ENCODE data around the gene NAPSA. TPM values are rescaled to one million over a fixed set of nuclear protein-coding genes. Genes with fewer than 3 reads are reported as not detected.

The NAPSA gene
- total and polyA plus RNA-seq, 9 of the 15 experiments (the other 6 are each of a cell fraction or from before 2014, with no cell fraction given) = 0.25 to 1.9 (median 0.69) TPM

DNA sequence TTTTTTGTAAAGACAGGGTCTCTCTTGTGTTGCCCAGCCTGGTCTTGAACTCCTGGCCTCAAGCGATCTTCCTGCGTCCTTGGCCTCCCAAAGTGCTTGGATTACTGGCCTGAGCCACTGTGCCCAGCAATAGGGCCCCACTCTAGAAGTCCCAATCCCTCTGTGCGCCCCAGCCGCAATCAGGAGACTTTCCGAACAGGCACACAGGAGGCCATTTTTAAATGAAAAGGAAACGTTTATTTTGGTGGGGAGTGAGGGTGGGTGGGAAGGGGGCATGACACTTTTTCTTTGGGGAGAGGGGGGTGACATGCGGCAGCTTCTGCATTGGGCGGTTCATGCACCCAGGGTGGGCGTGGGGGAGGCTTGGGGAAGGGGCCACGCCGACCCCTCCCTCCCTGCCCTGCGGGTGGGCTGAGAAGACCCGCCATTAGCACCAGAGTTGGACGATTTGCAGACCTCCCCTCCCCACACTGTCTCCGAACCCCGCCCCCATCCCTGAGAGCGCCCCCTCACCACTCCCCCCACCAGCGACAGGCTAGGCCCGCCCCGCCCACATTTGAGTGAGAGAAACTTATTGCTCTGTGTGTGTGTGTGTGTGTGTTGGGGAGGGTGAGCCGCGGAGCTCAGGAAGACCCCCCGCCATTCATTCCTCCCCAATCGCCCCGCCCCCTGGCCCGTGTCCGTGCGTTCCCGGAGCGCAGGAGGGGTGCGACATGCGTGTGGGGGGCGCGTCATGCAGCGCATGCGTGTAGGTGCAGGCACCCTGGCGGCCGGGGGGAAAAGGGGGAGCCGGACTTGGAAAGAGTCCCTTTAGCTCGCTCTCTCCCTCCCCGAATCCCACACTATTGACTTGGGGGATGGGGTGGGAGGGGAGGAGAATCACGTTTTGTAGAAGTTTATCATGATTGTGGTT is 53.5 kb downstream of the NAPSA start (continued):
- TF ChIP-seq WHSC1 (IDR thresholded peaks at IDR 0.05; ENCODE audit: low read length) (no peak), GABPB1 (CRISPR knock-in tag; IDR thresholded peaks at IDR 0.05) (peak; percentile 16; the same call in 1 of the 2 replicates), IRF2 (CRISPR knock-in tag; IDR thresholded peaks at IDR 0.05) (no peak), RFX5 (IDR thresholded peaks at IDR 0.05; ENCODE audit: low read depth, low read length) (no peak), EHMT2 (IDR thresholded peaks at IDR 0.05) (no peak), NEUROD1 (IDR thresholded peaks at IDR 0.05; ENCODE audit: borderline replicate concordance, low read depth, low read length, partially characterized antibody) (no peak), HDAC2 (IDR thresholded peaks at IDR 0.05) (no peak), CHCHD3 (CRISPR knock-in tag; IDR thresholded peaks at IDR 0.05) (no peak), LARP7 (IDR thresholded peaks at IDR 0.05) (no peak), ZNF76 (CRISPR knock-in tag; IDR thresholded peaks at IDR 0.05; ENCODE audit: borderline replicate concordance) (no peak), ZFX (CRISPR knock-in tag; IDR thresholded peaks at IDR 0.05) (no peak), POLR3G (IDR thresholded peaks at IDR 0.05; ENCODE audit: extremely low read depth, insufficient read length, insufficient replicate concordance) (no peak), PTBP1 (IDR thresholded peaks at IDR 0.05; ENCODE audit: low read depth, low read length) (0 out of 2 replicates have a peak, but pooled peaks have one; percentile 8), RAD21 (CRISPR knock-in tag; conservative IDR thresholded peaks at IDR 0.05 in 1 of 2, IDR thresholded peaks at IDR 0.05 in 1 of 2) (no peak), SP1 (CRISPR knock-in tag; IDR thresholded peaks at IDR 0.05) (peak; percentile 62), PCBP2 (IDR thresholded peaks at IDR 0.05; ENCODE audit: low read depth, low read length, poor library complexity, severe bottlenecking) (no peak), GTF2A2 (tag; IDR thresholded peaks at IDR 0.05) (no peak), PURB (CRISPR knock-in tag; IDR thresholded peaks at IDR 0.05; ENCODE audit: low read depth) (no peak), MYNN (IDR thresholded peaks at IDR 0.05) (no peak), MYNN (CRISPR knock-in tag; IDR thresholded peaks at IDR 0.05) (no peak), NR1H2 (CRISPR knock-in tag; IDR thresholded peaks at IDR 0.05) (no peak), PTTG1 (tag; IDR thresholded peaks at IDR 0.05; ENCODE audit: low read depth) (no peak), TAF9B (IDR thresholded peaks at IDR 0.05; ENCODE audit: partially characterized antibody) (no peak), ELF4 (CRISPR knock-in tag; IDR thresholded peaks at IDR 0.05) (no peak), CREB1 (IDR thresholded peaks at IDR 0.05) (0 out of 2 replicates have a peak, but pooled peaks have one; percentile 42), CREB1 (CRISPR knock-in tag; IDR thresholded peaks at IDR 0.05) (peak; percentile 66), MCM5 (IDR thresholded peaks at IDR 0.05; ENCODE audit: low read depth) (no peak), PHB2 (IDR thresholded peaks at IDR 0.05; ENCODE audit: low read depth) (no peak), SIN3B (IDR thresholded peaks at IDR 0.05; ENCODE audit: low read depth) (no peak), ZNF143 (CRISPR knock-in tag; IDR thresholded peaks at IDR 0.05) (no peak)
- TF ChIP-seq, protein P1, sequence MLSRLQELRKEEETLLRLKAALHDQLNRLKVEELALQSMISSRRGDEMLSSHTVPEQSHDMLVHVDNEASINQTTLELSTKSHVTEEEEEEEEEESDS (CRISPR knock-in tag; IDR thresholded peaks at IDR 0.05) = no peak
- TF ChIP-seq, protein P2, sequence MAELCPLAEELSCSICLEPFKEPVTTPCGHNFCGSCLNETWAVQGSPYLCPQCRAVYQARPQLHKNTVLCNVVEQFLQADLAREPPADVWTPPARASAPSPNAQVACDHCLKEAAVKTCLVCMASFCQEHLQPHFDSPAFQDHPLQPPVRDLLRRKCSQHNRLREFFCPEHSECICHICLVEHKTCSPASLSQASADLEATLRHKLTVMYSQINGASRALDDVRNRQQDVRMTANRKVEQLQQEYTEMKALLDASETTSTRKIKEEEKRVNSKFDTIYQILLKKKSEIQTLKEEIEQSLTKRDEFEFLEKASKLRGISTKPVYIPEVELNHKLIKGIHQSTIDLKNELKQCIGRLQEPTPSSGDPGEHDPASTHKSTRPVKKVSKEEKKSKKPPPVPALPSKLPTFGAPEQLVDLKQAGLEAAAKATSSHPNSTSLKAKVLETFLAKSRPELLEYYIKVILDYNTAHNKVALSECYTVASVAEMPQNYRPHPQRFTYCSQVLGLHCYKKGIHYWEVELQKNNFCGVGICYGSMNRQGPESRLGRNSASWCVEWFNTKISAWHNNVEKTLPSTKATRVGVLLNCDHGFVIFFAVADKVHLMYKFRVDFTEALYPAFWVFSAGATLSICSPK (IDR thresholded peaks at IDR 0.05; ENCODE audit: borderline replicate concordance) = no peak

All from K562 (cell line).